MCF 10A (cell line): Measurements from ENCODE around the gene TRIM65. TPM values are rescaled to one million over a fixed set of nuclear protein-coding genes. Genes with fewer than 3 reads are reported as not detected.

Source experiments
- BruUV-seq: library from RNA; stranded (reverse); fragments of 400-500 nt; replicated peaks from 2 replicates; lab custom pipeline; 2021; lab: Mats Ljungman, UMichigan
- CTCF ChIA-PET: fragments of 300-600 bp; sonication (Branson Sonifier 250); formaldehyde crosslinking; extraction: SDS; loops from one replicate; lab custom pipeline; 2021; ENCODE audit warnings: antibody characterized with exemption, inconsistent platforms; lab: Yijun Ruan, JAX
- POLR2A ChIA-PET: fragments of 300-600, 350-650 bp; sonication (Branson Sonifier 250); formaldehyde crosslinking; extraction: SDS; loops from one replicate; lab custom pipeline; 2020; ENCODE audit warnings: antibody characterized with exemption, inconsistent platforms; lab: Yijun Ruan, JAX
- DNase-seq: peaks from one replicate; pipeline ENCODE4 v3.0.0-alpha.2; 2018; ENCODE audit not compliant: unreplicated experiment
- H3K27ac Mint-ChIP-seq: one replicate; pipeline ENCODE4 v1.8.0; 2022; ENCODE audit warnings: mild to moderate bottlenecking, low read depth, mixed read lengths; ENCODE audit not compliant: unreplicated experiment
- H3K27me3 Mint-ChIP-seq: one replicate; pipeline ENCODE4 v1.8.0; 2022; ENCODE audit warnings: mixed read lengths; ENCODE audit not compliant: insufficient read depth, unreplicated experiment
- H3K36me3 Mint-ChIP-seq: one replicate; pipeline ENCODE4 v1.8.0; 2022; ENCODE audit warnings: mild to moderate bottlenecking, moderate library complexity, mixed read lengths; ENCODE audit not compliant: insufficient read depth, unreplicated experiment
- H3K4me1 Mint-ChIP-seq: one replicate; pipeline ENCODE4 v1.8.0; 2022; ENCODE audit warnings: mixed read lengths; ENCODE audit not compliant: insufficient read depth, unreplicated experiment
- H3K4me3 Mint-ChIP-seq: one replicate; pipeline ENCODE4 v1.8.0; 2022; ENCODE audit warnings: mild to moderate bottlenecking, moderate library complexity, mixed read lengths; ENCODE audit not compliant: unreplicated experiment
- H3K9me3 Mint-ChIP-seq: one replicate; pipeline ENCODE4 v1.8.0; 2022; ENCODE audit warnings: mixed read lengths; ENCODE audit not compliant: unreplicated experiment
- intact Hi-C: fragments of 100-400 bp; cut with micrococcal nuclease; formaldehyde crosslinking; loops from 2 replicates; pipeline ENCODE4 v1.14.1; 2022
- total RNA-seq: library from RNA; stranded (reverse); gene quantifications from 2 replicates; pipeline ENCODE4 v1.2.3, GENCODE V29; 2022
- TF ChIP-seq, protein P1 (sequence below): fragments of 200-600 bp; IDR thresholded peaks from one replicate; pipeline ENCODE4 v1.8.0; 2022; ENCODE audit warnings: antibody characterized with exemption, mild to moderate bottlenecking; ENCODE audit not compliant: unreplicated experiment

Gene TRIM65
- total RNA-seq, 1 experiment from 2014 or later, result 15.9 TPM

DNA sequence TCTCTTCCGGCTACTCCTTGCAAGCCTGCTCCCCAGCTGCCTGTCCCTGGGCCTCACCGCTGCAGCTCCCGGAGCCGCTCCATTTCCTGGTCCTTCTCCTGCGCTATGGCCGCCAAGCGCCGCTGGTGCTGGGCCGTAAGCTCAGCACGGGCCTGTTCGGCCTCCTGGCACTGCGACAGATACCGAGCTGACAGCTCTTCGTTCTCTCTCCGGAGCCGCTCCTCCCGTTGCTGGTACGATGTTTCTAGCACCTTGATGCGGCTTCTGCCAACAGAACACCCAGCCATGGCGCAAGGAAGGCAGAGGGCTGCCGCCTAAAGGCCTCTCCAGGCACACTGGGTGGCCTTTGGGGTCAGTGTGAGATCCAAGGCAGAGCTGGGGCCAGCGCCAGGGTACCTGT is 22.9 kb upstream of the TRIM65 start:
- Mint-ChIP-seq H3K27me3 (no peaks in the 10 kb centered on the region), H3K27ac (no peak overlapping the region), H3K36me3 (peaks cover 20% of the 10 kb centered on the region), H3K4me1 (no peaks in the 10 kb centered on the region), H3K4me3 (no peak overlapping the region), H3K9me3 (no peaks in the 10 kb centered on the region)
- BruUV-seq, result no TSS peak
- DNase-seq, result no peak
- ChIA-PET CTCF (interaction anchor here (0.6 to 2.0 kb wide), 2 partner anchors 17 to 86 kb away, joined by 3 to 8 read pairs; no protein-coding TSS in a partner anchor), POLR2A (interaction anchor here (1.2 to 1.3 kb wide), 3 partner anchors 10 to 14 kb away, joined by 3 to 4 read pairs (median 4); no protein-coding TSS in a partner anchor)
- intact Hi-C loops, result no loop called here
- TF ChIP-seq, protein P1, sequence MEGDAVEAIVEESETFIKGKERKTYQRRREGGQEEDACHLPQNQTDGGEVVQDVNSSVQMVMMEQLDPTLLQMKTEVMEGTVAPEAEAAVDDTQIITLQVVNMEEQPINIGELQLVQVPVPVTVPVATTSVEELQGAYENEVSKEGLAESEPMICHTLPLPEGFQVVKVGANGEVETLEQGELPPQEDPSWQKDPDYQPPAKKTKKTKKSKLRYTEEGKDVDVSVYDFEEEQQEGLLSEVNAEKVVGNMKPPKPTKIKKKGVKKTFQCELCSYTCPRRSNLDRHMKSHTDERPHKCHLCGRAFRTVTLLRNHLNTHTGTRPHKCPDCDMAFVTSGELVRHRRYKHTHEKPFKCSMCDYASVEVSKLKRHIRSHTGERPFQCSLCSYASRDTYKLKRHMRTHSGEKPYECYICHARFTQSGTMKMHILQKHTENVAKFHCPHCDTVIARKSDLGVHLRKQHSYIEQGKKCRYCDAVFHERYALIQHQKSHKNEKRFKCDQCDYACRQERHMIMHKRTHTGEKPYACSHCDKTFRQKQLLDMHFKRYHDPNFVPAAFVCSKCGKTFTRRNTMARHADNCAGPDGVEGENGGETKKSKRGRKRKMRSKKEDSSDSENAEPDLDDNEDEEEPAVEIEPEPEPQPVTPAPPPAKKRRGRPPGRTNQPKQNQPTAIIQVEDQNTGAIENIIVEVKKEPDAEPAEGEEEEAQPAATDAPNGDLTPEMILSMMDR, result no peak

DNA sequence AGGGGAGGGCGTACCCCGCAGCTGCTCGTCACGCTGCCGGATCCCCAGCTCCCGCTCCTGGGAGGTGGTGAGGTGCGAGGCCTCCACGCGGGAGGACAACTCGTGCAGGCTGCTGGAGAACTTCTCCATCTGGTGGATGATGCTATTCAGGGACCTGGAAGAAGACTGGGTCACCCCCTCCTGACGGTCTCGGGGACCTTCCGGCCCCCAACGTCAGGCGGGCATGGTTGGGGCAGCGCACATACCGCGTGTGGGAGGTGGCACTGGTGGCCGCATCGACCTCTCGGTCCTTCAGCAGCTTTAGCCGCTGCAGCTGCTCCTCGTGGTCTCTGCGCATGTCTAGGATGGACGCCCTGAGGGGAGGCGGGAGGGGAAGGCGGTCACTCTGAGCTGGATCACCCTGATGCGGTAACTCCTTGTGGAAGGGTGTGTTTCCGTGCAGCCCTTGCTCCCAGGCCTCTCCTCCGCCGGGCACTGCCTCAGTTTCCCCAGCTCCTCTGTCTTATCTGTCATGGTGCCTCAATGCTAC is 21.2 kb upstream of the TRIM65 start:
- no peak overlapping the region for H3K27ac Mint-ChIP-seq
- POLR2A ChIA-PET, result interaction anchor here (1.2 kb wide), 1 partner anchor 8 kb away, joined by 3 read pairs; no protein-coding TSS in a partner anchor
- CTCF ChIA-PET, result interaction anchor here (0.8 kb wide), 1 partner anchor 59 kb away, joined by 3 read pairs; no protein-coding TSS in a partner anchor
- intact Hi-C loops, result no loop called here
- peaks cover 20% of the 10 kb centered on the region for H3K36me3 Mint-ChIP-seq
- H3K4me3 Mint-ChIP-seq, result no peak overlapping the region
- BruUV-seq, result no TSS peak
- DNase-seq, result no peak
- TF ChIP-seq, protein P1, result no peak
- no peaks in the 10 kb centered on the region for H3K4me1 Mint-ChIP-seq
- H3K9me3 Mint-ChIP-seq, result no peaks in the 10 kb centered on the region
- H3K27me3 Mint-ChIP-seq, result no peaks in the 10 kb centered on the region

GRCh38 chr17:75917141-75917916 is 20.6 kb upstream of the TRIM65 start:
- intact Hi-C loops, result no loop called here
- DNase-seq, result no peak
- H3K4me3 Mint-ChIP-seq, result no peak overlapping the region
- H3K27me3 Mint-ChIP-seq, result no peaks in the 10 kb centered on the region
- no peak overlapping the region for H3K27ac Mint-ChIP-seq
- CTCF ChIA-PET, result interaction anchor here (0.8 kb wide), 1 partner anchor 60 kb away, joined by 3 read pairs; no protein-coding TSS in a partner anchor
- TF ChIP-seq, protein P1, result no peak
- no TSS peak for BruUV-seq
- no peaks in the 10 kb centered on the region for H3K4me1 Mint-ChIP-seq
- H3K36me3 Mint-ChIP-seq, result peaks cover 20% of the 10 kb centered on the region
- no peaks in the 10 kb centered on the region for H3K9me3 Mint-ChIP-seq
- POLR2A ChIA-PET, result interaction anchor here (0.6 to 1.0 kb wide), 3 partner anchors 9 to 286 kb away, joined by 3 read pairs; no protein-coding TSS in a partner anchor

DNA sequence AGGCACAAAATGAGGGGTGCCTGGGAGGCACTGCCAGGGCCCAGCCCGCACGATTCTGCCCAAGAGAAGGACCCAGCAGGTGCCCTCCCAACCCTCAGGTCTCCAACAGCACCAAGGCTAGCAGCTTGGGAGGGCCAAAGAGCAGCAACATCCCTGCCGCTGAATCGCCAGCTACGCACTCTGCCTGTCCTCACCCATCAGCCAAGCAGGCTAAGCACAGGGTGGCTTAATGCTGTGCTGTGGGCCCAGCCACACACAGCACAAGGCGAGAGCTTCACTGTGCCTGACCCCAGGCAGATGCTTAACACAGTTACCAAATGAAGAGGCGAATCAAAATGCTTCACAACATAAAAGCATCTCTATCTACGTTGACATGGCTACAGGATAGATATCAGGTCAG is 18.5 kb upstream of the TRIM65 start:
- intact Hi-C loops, result no loop called here
- CTCF ChIA-PET, result interaction anchor here (0.5 kb wide), 1 partner anchor 551 kb away, joined by 3 read pairs; no protein-coding TSS in a partner anchor
- no peak overlapping the region for H3K27ac Mint-ChIP-seq
- no peaks in the 10 kb centered on the region for H3K9me3 Mint-ChIP-seq
- H3K27me3 Mint-ChIP-seq, result no peaks in the 10 kb centered on the region
- peaks cover 2% of the 10 kb centered on the region for H3K4me1 Mint-ChIP-seq
- H3K36me3 Mint-ChIP-seq, result peaks cover 21% of the 10 kb centered on the region
- TF ChIP-seq, protein P1, result no peak
- no TSS peak for BruUV-seq
- DNase-seq, result no peak
- no peak overlapping the region for H3K4me3 Mint-ChIP-seq
- POLR2A ChIA-PET, result interaction anchor here (1.6 kb wide), 1 partner anchor 350 kb away, joined by 3 read pairs; the partner anchor contains the start of gene UBALD2
